Vagina (tissue), 2 donors: Measurements from ENCODE around the gene ZDHHC11. TPM values are rescaled to one million over a fixed set of nuclear protein-coding genes. Genes with fewer than 3 reads are reported as not detected.
"Not testable (repeated sequence)": the region's sequence is repeated elsewhere in the genome, so short reads cannot be mapped to it uniquely, and the experiment has no call there.

Experiments
- DNase-seq, 2 donors: peaks; one replicate each; pipeline ENCODE4 v3.0.0-alpha.2; 2017; ENCODE audit errors: extremely low spot score in 2 of 2
- H3K27ac ChIP-seq: fragments of 200-600 bp; sonication (generic); one replicate; pipeline ENCODE4 v1.5.1; 2019
- H3K27me3 ChIP-seq: fragments of 200-600 bp; sonication (generic); one replicate; pipeline ENCODE4 v1.5.1; 2019
- H3K36me3 ChIP-seq, 2 donors: fragments of 200-600 bp; sonication (generic); one replicate each; pipeline ENCODE4 v1.5.1; 2017 to 2019
- H3K4me1 ChIP-seq: fragments of 200-600 bp; sonication (generic); one replicate; pipeline ENCODE4 v1.5.1; 2019
- H3K4me3 ChIP-seq, 2 donors: fragments of 200-600 bp; sonication (generic); 1 replicate in 1 of 2; 2 replicates in 1 of 2; pipeline ENCODE4 v1.5.1; 2016 to 2019
- H3K9me3 ChIP-seq: fragments of 200-600 bp; sonication (generic); one replicate; pipeline ENCODE4 v1.5.1; 2019
- CTCF ChIP-seq, 3 experiments: fragments of 450-650 bp in 2 of 3; fragments of 200-600 bp in 1 of 3; sonication (generic) in 1 of 3; IDR thresholded peaks; one replicate each; pipeline ENCODE4 v1.5.1; 2017 to 2019; ENCODE audit warnings: antibody characterized with exemption in 3 of 3, mild to moderate bottlenecking in 2 of 3, moderate library complexity in 2 of 3
- POLR2A ChIP-seq, 2 donors: fragments of 450-650 bp; IDR thresholded peaks; one replicate each; pipeline ENCODE4 v1.6.1; 2017; ENCODE audit warnings: antibody characterized with exemption in 2 of 2, mild to moderate bottlenecking in 2 of 2, moderate library complexity in 2 of 2
- POLR2AphosphoS5 ChIP-seq, 2 donors: sonication (generic); formaldehyde crosslinking; IDR thresholded peaks; one replicate each; pipeline ENCODE4 v1.9.0; 2017; ENCODE audit warnings: antibody characterized with exemption in 2 of 2, mild to moderate bottlenecking in 2 of 2, low read depth in 1 of 2; ENCODE audit not compliant: insufficient read depth in 1 of 2
- intact Hi-C: fragments of 100-400 bp; cut with DNase I; formaldehyde crosslinking; loops from one replicate; pipeline ENCODE4 v1.15.1; 2023
- total RNA-seq: library from RNA; depleted of rRNA; stranded (reverse); fragments of >200 nt; gene quantifications from one replicate; pipeline ENCODE4 v1.2.3, GENCODE V29; 2016

ZDHHC11 gene
- total RNA-seq, 1 donor from 2014 or later: 5.6 TPM

- intact Hi-C loops: no loop called here
- Histone ChIP-seq H3K9me3 (no peaks in the 10 kb centered on the region), H3K4me1 (no peaks in the 10 kb centered on the region), H3K4me3 (no peak overlapping the region), H3K27me3 (no peaks in the 10 kb centered on the region), H3K36me3 (no peaks in the 10 kb centered on the region), H3K27ac (no peak overlapping the region)
- DNase-seq: peak in 1 of 2 donors; percentile 96
- TF ChIP-seq POLR2AphosphoS5 (IDR thresholded peaks at IDR 0.05; ENCODE audit: insufficient read depth in 1 of 2, low read depth in 1 of 2): no peak
- TF ChIP-seq POLR2A (IDR thresholded peaks at IDR 0.05): no peak
- no peak for TF ChIP-seq CTCF (IDR thresholded peaks at IDR 0.05)
Measured at GRCh38 chr5:777756-778161, 73.0 kb downstream of the ZDHHC11 start.

- DNase-seq: peak in 1 of 2 donors; percentile 97
- Histone ChIP-seq H3K4me3 (peak overlapping the region in 1 of 2 donors; percentile 32), H3K27me3 (no peaks in the 10 kb centered on the region), H3K36me3 (no peaks in the 10 kb centered on the region), H3K9me3 (no peaks in the 10 kb centered on the region), H3K27ac (no peak overlapping the region), H3K4me1 (no peaks in the 10 kb centered on the region)
- no peak for TF ChIP-seq POLR2A (IDR thresholded peaks at IDR 0.05)
- intact Hi-C loops: no loop called here
Measured at GRCh38 chr5:776862-777711, 73.7 kb downstream of the ZDHHC11 start.

- H3K36me3 ChIP-seq: no peaks in the 10 kb centered on the region
- H3K4me3 ChIP-seq: peak overlapping the region in 1 of 2 donors; percentile 32
- intact Hi-C loops: no loop called here
- DNase-seq: peak in 1 of 2 donors; percentile 98
- no peaks in the 10 kb centered on the region for H3K27me3 ChIP-seq
- H3K9me3 ChIP-seq: no peaks in the 10 kb centered on the region
- H3K4me1 ChIP-seq: no peaks in the 10 kb centered on the region
- TF ChIP-seq CTCF (IDR thresholded peaks at IDR 0.05) (no peak), POLR2AphosphoS5 (IDR thresholded peaks at IDR 0.05; ENCODE audit: insufficient read depth in 1 of 2, low read depth in 1 of 2) (no peak)
- no peak overlapping the region for H3K27ac ChIP-seq
Measured at GRCh38 chr5:775961-776861, 74.6 kb downstream of the ZDHHC11 start.

GRCh38 chr5:775595-775960 is 75.2 kb downstream of the ZDHHC11 start:
- H3K4me3 ChIP-seq, H3K4me1 ChIP-seq, H3K9me3 ChIP-seq, H3K27me3 ChIP-seq, H3K36me3 ChIP-seq, H3K27ac ChIP-seq, intact Hi-C loops: not testable (repeated sequence)
- DNase-seq: peak in 1 of 2 donors; percentile 97

GRCh38 chr5:774854-775505 is 75.8 kb downstream of the ZDHHC11 start:
- intact Hi-C loops, H3K27me3 ChIP-seq, H3K4me3 ChIP-seq, H3K27ac ChIP-seq, H3K36me3 ChIP-seq, H3K9me3 ChIP-seq, H3K4me1 ChIP-seq: not testable (repeated sequence)
- DNase-seq: peak in 1 of 2 donors; percentile 98

GRCh38 chr5:774304-774703 is 76.5 kb downstream of the ZDHHC11 start:
- H3K27ac ChIP-seq, H3K9me3 ChIP-seq, H3K27me3 ChIP-seq, H3K4me3 ChIP-seq, H3K4me1 ChIP-seq, intact Hi-C loops, H3K36me3 ChIP-seq: not testable (repeated sequence)
- DNase-seq: peak in 1 of 2 donors; percentile 98
